Glutamatergic neuron (in vitro differentiated cells): ENCODE measurements around the gene GPR37L1. TPM values are rescaled to one million over a fixed set of nuclear protein-coding genes. Genes with fewer than 3 reads are reported as not detected.

Source experiments
- DNase-seq: peaks from one replicate; pipeline ENCODE4 v3.0.0; 2022
- H3K27ac Mint-ChIP-seq: one replicate; pipeline ENCODE4 v1.8.0; 2020; ENCODE audit warnings: mild to moderate bottlenecking, mixed read lengths, inconsistent platforms; ENCODE audit not compliant: unreplicated experiment
- H3K27me3 Mint-ChIP-seq: one replicate; pipeline ENCODE4 v1.8.0; 2020; ENCODE audit warnings: mild to moderate bottlenecking, moderate library complexity, mixed read lengths, inconsistent platforms; ENCODE audit not compliant: unreplicated experiment
- H3K36me3 Mint-ChIP-seq: one replicate; pipeline ENCODE4 v1.8.0; 2020; ENCODE audit warnings: mild to moderate bottlenecking, mixed read lengths, inconsistent platforms; ENCODE audit not compliant: unreplicated experiment
- H3K4me1 Mint-ChIP-seq: one replicate; pipeline ENCODE4 v1.8.0; 2020; ENCODE audit warnings: mild to moderate bottlenecking, low read depth, mixed read lengths, inconsistent platforms; ENCODE audit not compliant: unreplicated experiment
- H3K4me3 Mint-ChIP-seq: one replicate; pipeline ENCODE4 v1.8.0; 2020; ENCODE audit warnings: mild to moderate bottlenecking, mixed read lengths, inconsistent platforms; ENCODE audit not compliant: unreplicated experiment
- H3K9me3 Mint-ChIP-seq: one replicate; pipeline ENCODE4 v1.8.0; 2020; ENCODE audit warnings: mild to moderate bottlenecking, moderate library complexity, mixed read lengths, inconsistent platforms; ENCODE audit not compliant: unreplicated experiment
- total RNA-seq: library from RNA; stranded (reverse); fragmentation: NEBNext Ultra II Directional; extraction: Animal tissue kit (Norgen Biotek cat#: 25700); gene quantifications from one replicate; pipeline ENCODE4 v1.2.1, GENCODE V29; 2021; ENCODE audit not compliant: unreplicated experiment
- TF ChIP-seq, protein P1 (sequence below): fragments of 200-600 bp; sonication (generic); IDR thresholded peaks from one replicate; pipeline ENCODE4 v1.5.0; 2021; ENCODE audit not compliant: partially characterized antibody, unreplicated experiment

GPR37L1 gene
- total RNA-seq, 1 donor from 2014 or later, result not detected

GRCh38 chr1:202129453-202130296 is 7.0 kb downstream of the GPR37L1 start:
- Mint-ChIP-seq H3K4me3 (no peak overlapping the region), H3K36me3 (no peaks in the 10 kb centered on the region), H3K4me1 (peaks cover 6% of the 10 kb centered on the region), H3K27ac (no peak overlapping the region), H3K9me3 (peaks cover 4% of the 10 kb centered on the region), H3K27me3 (no peaks in the 10 kb centered on the region)
- TF ChIP-seq, protein P1, sequence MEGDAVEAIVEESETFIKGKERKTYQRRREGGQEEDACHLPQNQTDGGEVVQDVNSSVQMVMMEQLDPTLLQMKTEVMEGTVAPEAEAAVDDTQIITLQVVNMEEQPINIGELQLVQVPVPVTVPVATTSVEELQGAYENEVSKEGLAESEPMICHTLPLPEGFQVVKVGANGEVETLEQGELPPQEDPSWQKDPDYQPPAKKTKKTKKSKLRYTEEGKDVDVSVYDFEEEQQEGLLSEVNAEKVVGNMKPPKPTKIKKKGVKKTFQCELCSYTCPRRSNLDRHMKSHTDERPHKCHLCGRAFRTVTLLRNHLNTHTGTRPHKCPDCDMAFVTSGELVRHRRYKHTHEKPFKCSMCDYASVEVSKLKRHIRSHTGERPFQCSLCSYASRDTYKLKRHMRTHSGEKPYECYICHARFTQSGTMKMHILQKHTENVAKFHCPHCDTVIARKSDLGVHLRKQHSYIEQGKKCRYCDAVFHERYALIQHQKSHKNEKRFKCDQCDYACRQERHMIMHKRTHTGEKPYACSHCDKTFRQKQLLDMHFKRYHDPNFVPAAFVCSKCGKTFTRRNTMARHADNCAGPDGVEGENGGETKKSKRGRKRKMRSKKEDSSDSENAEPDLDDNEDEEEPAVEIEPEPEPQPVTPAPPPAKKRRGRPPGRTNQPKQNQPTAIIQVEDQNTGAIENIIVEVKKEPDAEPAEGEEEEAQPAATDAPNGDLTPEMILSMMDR, result no peak
- DNase-seq, result no peak

DNA sequence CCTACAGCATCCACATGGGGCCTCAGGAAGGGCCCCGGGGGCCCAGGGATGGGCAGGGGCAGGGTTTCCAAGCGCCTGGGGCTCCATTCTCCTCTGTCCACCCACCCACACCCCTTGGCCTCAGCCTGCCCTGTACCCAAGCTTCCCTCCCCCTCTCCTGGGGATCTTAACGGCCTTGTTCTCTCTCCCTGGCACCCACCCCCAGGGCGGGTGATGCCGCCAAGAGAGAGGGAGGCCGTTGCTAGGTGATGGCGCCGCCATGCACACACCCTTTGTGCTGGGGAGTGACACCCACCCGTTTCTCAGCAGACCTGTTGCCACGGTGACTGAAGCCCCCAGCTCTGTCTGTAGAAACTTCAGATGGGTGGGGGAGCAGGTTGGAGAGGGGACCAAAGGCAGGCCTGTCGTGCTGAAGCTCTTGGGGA is 7.6 kb downstream of the GPR37L1 start:
- peaks cover 2% of the 10 kb centered on the region for H3K9me3 Mint-ChIP-seq
- TF ChIP-seq, protein P1, result no peak
- peaks cover 6% of the 10 kb centered on the region for H3K4me1 Mint-ChIP-seq
- no peak for DNase-seq
- H3K36me3 Mint-ChIP-seq, result no peaks in the 10 kb centered on the region
- H3K27me3 Mint-ChIP-seq, result no peaks in the 10 kb centered on the region
- no peak overlapping the region for H3K4me3 Mint-ChIP-seq
- H3K27ac Mint-ChIP-seq, result no peak overlapping the region

DNA sequence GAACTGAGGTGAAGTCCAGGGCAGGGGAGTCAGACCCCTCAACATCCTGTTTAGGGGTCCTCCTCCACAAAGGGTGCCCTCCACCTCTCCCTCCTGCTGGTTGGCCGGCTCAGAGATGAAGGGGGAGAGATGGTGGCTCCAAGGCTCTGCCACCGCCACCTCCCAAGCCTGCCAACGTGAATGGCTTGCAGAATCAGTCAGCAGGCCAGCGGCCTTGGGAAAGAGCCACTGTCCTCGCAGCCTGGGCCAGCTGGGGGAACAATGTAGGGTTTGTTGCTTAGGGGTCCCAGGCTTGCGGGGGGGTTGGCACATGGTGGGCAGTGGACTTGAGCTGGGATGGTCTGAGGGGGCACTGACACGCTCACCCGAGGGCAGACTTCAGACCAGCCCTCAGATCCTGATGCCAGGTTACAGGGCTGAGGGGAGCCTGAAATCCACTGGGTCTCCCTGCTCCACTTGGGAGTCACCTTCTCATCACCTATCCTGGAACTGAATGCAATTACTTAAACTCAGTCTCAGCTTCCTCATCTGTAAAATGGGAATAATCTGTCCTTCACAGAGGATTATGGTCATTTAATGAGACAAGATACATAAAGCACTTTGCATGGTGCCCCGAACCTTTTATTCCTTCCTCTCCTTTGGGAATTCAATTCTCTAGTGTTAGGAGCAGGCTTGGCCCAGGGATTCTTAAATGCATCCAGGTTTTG is 8.3 kb downstream of the GPR37L1 start:
- Mint-ChIP-seq H3K4me1 (peaks cover 6% of the 10 kb centered on the region), H3K27me3 (no peaks in the 10 kb centered on the region), H3K27ac (no peak overlapping the region), H3K9me3 (peaks cover 2% of the 10 kb centered on the region), H3K36me3 (no peaks in the 10 kb centered on the region), H3K4me3 (no peak overlapping the region)
- DNase-seq, result no peak
- TF ChIP-seq, protein P1, result no peak

- Mint-ChIP-seq H3K27me3 (no peaks in the 10 kb centered on the region), H3K4me1 (peaks cover 6% of the 10 kb centered on the region), H3K27ac (peak overlapping the region; percentile 22), H3K36me3 (no peaks in the 10 kb centered on the region), H3K9me3 (peaks cover 2% of the 10 kb centered on the region), H3K4me3 (no peak overlapping the region)
- no peak for DNase-seq
- TF ChIP-seq, protein P1, result no peak
Observed at GRCh38 chr1:202131956-202132821, 9.5 kb downstream of the GPR37L1 start.
